HG03520 (cell line): ENCODE results near the gene SLC12A8.
"Not testable (repeated sequence)": the region's sequence is repeated elsewhere in the genome, so short reads cannot be mapped to it uniquely, and the experiment has no call there.

Source experiments
- ATAC-seq: cut with Tn5 transposase; IDR thresholded peaks from one replicate; pipeline ENCODE4 v1.9.1; 2021; ENCODE audit warnings: mild to moderate bottlenecking, moderate library complexity; ENCODE audit not compliant: unreplicated experiment

Gene SLC12A8

GRCh38 chr3:125116311-125117080, 96.1 kb downstream of the SLC12A8 start:
- no peak for ATAC-seq

- no peak for ATAC-seq
These were observed 96.9 kb downstream of the SLC12A8 start for GRCh38 chr3:125115640-125116039.

- ATAC-seq = no peak
These were observed 99.6 kb downstream of the SLC12A8 start for GRCh38 chr3:125112981-125113380.

GRCh38 chr3:125110876-125111480, 101.6 kb downstream of the SLC12A8 start:
- no peak for ATAC-seq

GRCh38 chr3:125110016-125110875, 102.3 kb downstream of the SLC12A8 start:
- ATAC-seq = no peak

GRCh38 chr3:125109536-125109925, 103.0 kb downstream of the SLC12A8 start:
- ATAC-seq = no peak

GRCh38 chr3:125108833-125109535, 103.6 kb downstream of the SLC12A8 start:
- no peak for ATAC-seq

- ATAC-seq = peak; percentile 45
These were observed 104.5 kb downstream of the SLC12A8 start for GRCh38 chr3:125107861-125108567.

- ATAC-seq = no peak
These were observed 105.2 kb downstream of the SLC12A8 start for GRCh38 chr3:125107363-125107762.

GRCh38 chr3:125105116-125105515, 107.4 kb downstream of the SLC12A8 start:
- ATAC-seq = no peak

- ATAC-seq = no peak
These were observed 107.9 kb downstream of the SLC12A8 start for GRCh38 chr3:125104639-125105038.

- no peak for ATAC-seq
These were observed 109.1 kb downstream of the SLC12A8 start for GRCh38 chr3:125103406-125103805.

GRCh38 chr3:125102470-125102869, 110.1 kb downstream of the SLC12A8 start:
- ATAC-seq = no peak

GRCh38 chr3:125098611-125099291, 113.8 kb downstream of the SLC12A8 start:
- ATAC-seq = no peak

GRCh38 chr3:125090649-125091048, 121.9 kb downstream of the SLC12A8 start:
- no peak for ATAC-seq

- ATAC-seq = no peak
These were observed 124.7 kb downstream of the SLC12A8 start for GRCh38 chr3:125087768-125088391.

GRCh38 chr3:125085166-125085565, 127.4 kb downstream of the SLC12A8 start:
- ATAC-seq = no peak

GRCh38 chr3:125083776-125084175, 128.8 kb downstream of the SLC12A8 start:
- no peak for ATAC-seq

GRCh38 chr3:125082339-125082738, 130.2 kb downstream of the SLC12A8 start:
- not testable (repeated sequence) for ATAC-seq
